Keratinocyte (primary cell): ENCODE results near the gene GRK3. TPM values are rescaled to one million over a fixed set of nuclear protein-coding genes. Genes with fewer than 3 reads are reported as not detected.

Experiments
- DNase-seq: peaks from one replicate; pipeline ENCODE4 v3.0.0-alpha.2; 2011; ENCODE audit warnings: low read depth, missing footprints, low spot score
- FAIRE-seq: peaks from 2 replicates; lab custom pipeline; 2011; peaks lifted over from hg19 to GRCh38; lab: Jason Lieb, UNC
- H2AFZ ChIP-seq: 2 replicates; pipeline ENCODE4 v1.6.0; 2012; ENCODE audit warnings: low read length, control low read depth, inconsistent platforms; ENCODE audit not compliant: control insufficient read depth
- H3K27ac ChIP-seq: 2 replicates; pipeline ENCODE4 v1.5.1; 2011; ENCODE audit warnings: low read length; ENCODE audit not compliant: control insufficient read depth, insufficient read depth
- H3K27me3 ChIP-seq: 3 replicates; pipeline ENCODE4 v1.6.0; 2011; ENCODE audit warnings: low read length; ENCODE audit not compliant: control insufficient read depth, insufficient read depth; ENCODE audit errors: extremely low read depth
- H3K36me3 ChIP-seq, 2 experiments: 2 replicates in 1 of 2; 3 replicates in 1 of 2; pipeline ENCODE4 v1.5.1; 2011; ENCODE audit warnings: low read length in 2 of 2, mild to moderate bottlenecking in 1 of 2; ENCODE audit not compliant: control insufficient read depth in 2 of 2, insufficient read depth in 2 of 2; ENCODE audit errors: extremely low read depth in 1 of 2
- H3K4me1 ChIP-seq: 3 replicates; pipeline ENCODE4 v1.5.1; 2011; ENCODE audit warnings: low read length; ENCODE audit not compliant: control insufficient read depth, insufficient read depth; ENCODE audit errors: extremely low read depth
- H3K4me2 ChIP-seq: 3 replicates; pipeline ENCODE4 v1.6.0; 2011; ENCODE audit warnings: low read depth, low read length; ENCODE audit not compliant: control insufficient read depth, insufficient read depth; ENCODE audit errors: extremely low read depth
- H3K4me3 ChIP-seq, 3 experiments: fragments of 200-600 bp in 1 of 3; sonication (generic) in 1 of 3; 2 replicates in 2 of 3; 3 replicates in 1 of 3; pipeline ENCODE4 v1.5.1; 2011 to 2016; ENCODE audit warnings: low read length in 3 of 3, mild to moderate bottlenecking in 3 of 3, control low read depth in 2 of 3, inconsistent platforms in 1 of 3, low read depth in 1 of 3, mixed read lengths in 1 of 3, mixed run types in 1 of 3, moderate library complexity in 1 of 3; ENCODE audit not compliant: control insufficient read depth in 2 of 3, insufficient read depth in 2 of 3; ENCODE audit errors: extremely low read depth in 1 of 3
- H3K79me2 ChIP-seq: 2 replicates; pipeline ENCODE4 v1.6.0; 2012; ENCODE audit warnings: low read length; ENCODE audit not compliant: control insufficient read depth, insufficient read depth
- H3K9ac ChIP-seq: 3 replicates; pipeline ENCODE4 v1.6.0; 2011; ENCODE audit warnings: low read length; ENCODE audit not compliant: control insufficient read depth, insufficient read depth; ENCODE audit errors: extremely low read depth
- H3K9me1 ChIP-seq: 3 replicates; pipeline ENCODE4 v1.6.0; 2011; ENCODE audit warnings: low read length; ENCODE audit not compliant: control insufficient read depth, insufficient read depth; ENCODE audit errors: extremely low read depth
- H3K9me3 ChIP-seq: 2 replicates; pipeline ENCODE4 v1.5.1; 2012; ENCODE audit warnings: low read depth, low read length; ENCODE audit not compliant: control insufficient read depth
- H4K20me1 ChIP-seq: 3 replicates; pipeline ENCODE4 v1.6.0; 2011; ENCODE audit warnings: low read length; ENCODE audit not compliant: control insufficient read depth, insufficient read depth; ENCODE audit errors: extremely low read depth
- EZH2 ChIP-seq: IDR thresholded peaks from one replicate; pipeline ENCODE4 v1.6.1; 2012; ENCODE audit warnings: inconsistent platforms, mild to moderate bottlenecking, low read length, moderate library complexity
- dilution Hi-C: fragments of 300-500 bp; cut with MboI; formaldehyde crosslinking; loops from one replicate; pipeline ENCODE4 v1.7.0; 2020; ENCODE audit warnings: low sequenced_read_pairs; ENCODE audit not compliant: extremely low pct_ligation_motif_present
- polyA plus RNA-seq, 5 experiments: library from polyadenylated mRNA; depleted of rRNA in 3 of 5; stranded (reverse) in 3 of 5; stranded (forward) in 1 of 5; unstranded in 1 of 5; fragments of >200 nt; gene quantifications; 1 replicate in 1 of 5; 2 replicates in 3 of 5; 3 replicates in 1 of 5; pipeline versions ENCODE4 v1.2.1 to v1.2.3, GENCODE V29; 2011 to 2012; ENCODE audit warnings: missing spikeins in 2 of 5, low read depth in 1 of 5, low replicate concordance in 1 of 5
- TF ChIP-seq, protein P1 (sequence below), 3 experiments: IDR thresholded peaks in 1 of 3; conservative IDR thresholded peaks in 1 of 3; optimal IDR thresholded peaks in 1 of 3; 2 replicates in 2 of 3; 3 replicates in 1 of 3; pipeline versions ENCODE3 to v1.5.1; 2011; ENCODE audit warnings: low read length in 3 of 3, mild to moderate bottlenecking in 3 of 3, moderate library complexity in 2 of 3, control low read depth in 1 of 3, inconsistent platforms in 1 of 3; ENCODE audit not compliant: insufficient read depth in 2 of 3; ENCODE audit errors: extremely low read depth in 1 of 3

GRK3 gene
- polyA plus RNA-seq, 1 donor (not counting 4 experiments of a cell fraction or from before 2014, with no cell fraction given) = 8.1 TPM

- H3K79me2 ChIP-seq = no peaks in the 10 kb centered on the region
- dilution Hi-C loops = no loop called here
These were observed 207.8 kb downstream of the GRK3 start for GRCh38 chr22:25772288-25772687.

DNA sequence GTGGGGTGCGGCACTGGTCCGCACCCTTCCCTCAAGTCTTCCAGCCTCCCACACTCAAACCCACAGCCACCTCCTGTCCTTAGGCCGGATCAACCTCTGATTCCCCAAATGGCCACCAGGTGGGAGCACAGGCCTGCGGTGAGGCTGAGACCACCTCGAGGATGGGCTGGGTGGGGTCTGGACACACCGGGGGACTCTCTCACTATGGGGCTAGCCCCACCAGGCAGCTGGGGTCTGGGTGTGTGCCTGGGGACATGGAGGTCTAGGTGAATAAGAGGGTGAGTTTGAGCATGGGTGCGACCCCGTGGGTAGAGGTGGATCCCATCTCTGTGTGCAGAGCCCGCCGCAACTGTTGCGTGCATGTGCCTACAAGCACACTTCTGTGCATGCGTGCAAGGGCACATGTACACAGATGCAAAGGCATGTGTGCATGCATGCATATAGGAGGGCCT is 210.1 kb downstream of the GRK3 start:
- TF ChIP-seq EZH2 = no peak
- TF ChIP-seq, protein P1, sequence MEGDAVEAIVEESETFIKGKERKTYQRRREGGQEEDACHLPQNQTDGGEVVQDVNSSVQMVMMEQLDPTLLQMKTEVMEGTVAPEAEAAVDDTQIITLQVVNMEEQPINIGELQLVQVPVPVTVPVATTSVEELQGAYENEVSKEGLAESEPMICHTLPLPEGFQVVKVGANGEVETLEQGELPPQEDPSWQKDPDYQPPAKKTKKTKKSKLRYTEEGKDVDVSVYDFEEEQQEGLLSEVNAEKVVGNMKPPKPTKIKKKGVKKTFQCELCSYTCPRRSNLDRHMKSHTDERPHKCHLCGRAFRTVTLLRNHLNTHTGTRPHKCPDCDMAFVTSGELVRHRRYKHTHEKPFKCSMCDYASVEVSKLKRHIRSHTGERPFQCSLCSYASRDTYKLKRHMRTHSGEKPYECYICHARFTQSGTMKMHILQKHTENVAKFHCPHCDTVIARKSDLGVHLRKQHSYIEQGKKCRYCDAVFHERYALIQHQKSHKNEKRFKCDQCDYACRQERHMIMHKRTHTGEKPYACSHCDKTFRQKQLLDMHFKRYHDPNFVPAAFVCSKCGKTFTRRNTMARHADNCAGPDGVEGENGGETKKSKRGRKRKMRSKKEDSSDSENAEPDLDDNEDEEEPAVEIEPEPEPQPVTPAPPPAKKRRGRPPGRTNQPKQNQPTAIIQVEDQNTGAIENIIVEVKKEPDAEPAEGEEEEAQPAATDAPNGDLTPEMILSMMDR (optimal IDR thresholded peaks at IDR 0.05 in 1 of 3, IDR thresholded peaks at IDR 0.05 in 1 of 3, conservative IDR thresholded peaks at IDR 0.05 in 1 of 3; ENCODE audit: extremely low read depth in 1 of 3, insufficient read depth in 2 of 3, low read length in 3 of 3) = peak; percentile 56 to 76 (median 75)

More at GRCh38 chr22:25772288-25772687, 207.8 kb downstream of the GRK3 start:
- H3K4me3 ChIP-seq = no peak overlapping the region
- no peaks in the 10 kb centered on the region for H3K27me3 ChIP-seq
- TF ChIP-seq EZH2 = no peak
- TF ChIP-seq, protein P1 (optimal IDR thresholded peaks at IDR 0.05 in 1 of 3, IDR thresholded peaks at IDR 0.05 in 1 of 3, conservative IDR thresholded peaks at IDR 0.05 in 1 of 3; ENCODE audit: extremely low read depth in 1 of 3, insufficient read depth in 2 of 3, low read length in 3 of 3) = no peak
- no peak overlapping the region for H3K4me2 ChIP-seq
- H3K27ac ChIP-seq = no peak overlapping the region
- no peak overlapping the region for H2AFZ ChIP-seq
- FAIRE-seq (no peak), DNase-seq (no peak)
- no peaks in the 10 kb centered on the region for H3K36me3 ChIP-seq
- H3K9me1 ChIP-seq = no peaks in the 10 kb centered on the region
- no peak overlapping the region for H3K9ac ChIP-seq
- no peaks in the 10 kb centered on the region for H4K20me1 ChIP-seq
- peaks cover 1% of the 10 kb centered on the region for H3K9me3 ChIP-seq
- no peaks in the 10 kb centered on the region for H3K4me1 ChIP-seq

More for the DNA sequence above, 210.1 kb downstream of the GRK3 start:
- Histone ChIP-seq H3K9ac (no peak overlapping the region), H3K9me3 (no peaks in the 10 kb centered on the region), H3K27ac (no peak overlapping the region), H3K27me3 (no peaks in the 10 kb centered on the region), H2AFZ (no peak overlapping the region), H3K4me2 (no peak overlapping the region), H3K9me1 (no peaks in the 10 kb centered on the region), H3K4me1 (no peaks in the 10 kb centered on the region), H3K4me3 (no peak overlapping the region), H4K20me1 (no peaks in the 10 kb centered on the region), H3K79me2 (no peaks in the 10 kb centered on the region), H3K36me3 (no peaks in the 10 kb centered on the region)
- DNase-seq (no peak), FAIRE-seq (no peak)
- dilution Hi-C loops = no loop called here
